Measurements from ENCODE around the gene SLIT3.
A peak's percentile ranks its signal among the peaks of the same experiment; 100 is the strongest.

SLIT3 gene

GRCh38 chr5:168925160-168925559 is 375.8 kb downstream of the SLIT3 start:
- no peak for DNase-seq (ENCODE audit: low spot score)

- no peak for DNase-seq (ENCODE audit: low spot score)
These were observed 379.6 kb downstream of the SLIT3 start for GRCh38 chr5:168921147-168921866.

- DNase-seq (ENCODE audit: low spot score): peak; percentile 74
These were observed 380.7 kb downstream of the SLIT3 start for GRCh38 chr5:168920019-168920810.

GRCh38 chr5:168917947-168918600 is 382.9 kb downstream of the SLIT3 start:
- DNase-seq (ENCODE audit: low spot score): no peak

- no peak for DNase-seq (ENCODE audit: low spot score)
These were observed 384.1 kb downstream of the SLIT3 start for GRCh38 chr5:168916852-168917251.

- no peak for DNase-seq (ENCODE audit: low spot score)
These were observed 384.7 kb downstream of the SLIT3 start for GRCh38 chr5:168916266-168916665.

GRCh38 chr5:168914491-168914890 is 386.4 kb downstream of the SLIT3 start:
- no peak for DNase-seq (ENCODE audit: low spot score)

GRCh38 chr5:168910874-168911273 is 390.1 kb downstream of the SLIT3 start:
- DNase-seq (ENCODE audit: low spot score): no peak

- no peak for DNase-seq (ENCODE audit: low spot score)
These were observed 392.7 kb downstream of the SLIT3 start for GRCh38 chr5:168908207-168908606.

- no peak for DNase-seq (ENCODE audit: low spot score)
These were observed 397.9 kb downstream of the SLIT3 start for GRCh38 chr5:168903061-168903460.

GRCh38 chr5:168899673-168900072 is 401.3 kb downstream of the SLIT3 start:
- no peak for DNase-seq (ENCODE audit: low spot score)

- no peak for DNase-seq (ENCODE audit: low spot score)
These were observed 401.7 kb downstream of the SLIT3 start for GRCh38 chr5:168899264-168899663.

- DNase-seq (ENCODE audit: low spot score): no peak
These were observed 402.6 kb downstream of the SLIT3 start for GRCh38 chr5:168898247-168898911.

- DNase-seq (ENCODE audit: low spot score): no peak
These were observed 403.4 kb downstream of the SLIT3 start for GRCh38 chr5:168897387-168898122.

GRCh38 chr5:168895295-168896071 is 405.5 kb downstream of the SLIT3 start:
- DNase-seq (ENCODE audit: low spot score): no peak

- no peak for DNase-seq (ENCODE audit: low spot score)
These were observed 407.7 kb downstream of the SLIT3 start for GRCh38 chr5:168893283-168893682.

GRCh38 chr5:168892618-168893186 is 408.2 kb downstream of the SLIT3 start:
- DNase-seq (ENCODE audit: low spot score): no peak

GRCh38 chr5:168890816-168891812 is 409.8 kb downstream of the SLIT3 start:
- no peak for DNase-seq (ENCODE audit: low spot score)

- no peak for DNase-seq (ENCODE audit: low spot score)
These were observed 411.9 kb downstream of the SLIT3 start for GRCh38 chr5:168889039-168889438.

Data from pons (tissue), 1 donor.